Measurements from ENCODE around the gene NIPAL1.
A peak's percentile ranks its signal among the peaks of the same experiment; 100 is the strongest.

The NIPAL1 gene
- long read RNA-seq: 0 reads

- DNase-seq (ENCODE audit: low read depth in 1 of 2, low spot score in 1 of 2): peak; percentile 13 to 44
- TF ChIP-seq GABPA (IDR thresholded peaks at IDR 0.05; ENCODE audit: low read depth) (no peak), CTCF (IDR thresholded peaks at IDR 0.05; ENCODE audit: insufficient read depth, low read length) (no peak), POLR2AphosphoS5 (IDR thresholded peaks at IDR 0.05; ENCODE audit: low read depth) (no peak), REST (IDR thresholded peaks at IDR 0.05; ENCODE audit: insufficient replicate concordance, low read depth) (no peak), SPI1 (IDR thresholded peaks at IDR 0.05; ENCODE audit: borderline replicate concordance, low read depth) (no peak)
- Histone ChIP-seq H3K27ac (replicated peaks) (no peak within 1 kb of the TSS), H3K27me3 (ENCODE audit: insufficient read depth, poor library complexity, severe bottlenecking) (peaks cover 7% of the 10 kb centered on the region), H3K4me3 (replicated peaks; ENCODE audit: insufficient read depth, low read length) (peak within 1 kb of the TSS; percentile 69)
Observed at GRCh38 chr4:48016141-48017107, at the start of gene NIPAL1, which contains the start of gene CNGA1. TSS of gene NIPAL1 (plus strand) at chr4:48016772. CDS start at chr4:48016840, 68 bp downstream. TSS of gene CNGA1 (minus strand) at chr4:48016681. CDS start at chr4:47952689, 63,992 bp downstream.

GRCh38 chr4:47968847-47969246, 47.7 kb upstream of the NIPAL1 start:
- H3K27me3 ChIP-seq (ENCODE audit: insufficient read depth, poor library complexity, severe bottlenecking): no peaks in the 10 kb centered on the region
- DNase-seq (ENCODE audit: low read depth in 1 of 2, low spot score in 1 of 2): no peak
- no peak overlapping the region for H3K4me3 ChIP-seq (replicated peaks; ENCODE audit: insufficient read depth, low read length)
- TF ChIP-seq REST (IDR thresholded peaks at IDR 0.05; ENCODE audit: insufficient replicate concordance, low read depth) (no peak), CTCF (IDR thresholded peaks at IDR 0.05; ENCODE audit: insufficient read depth, low read length) (no peak), POLR2AphosphoS5 (IDR thresholded peaks at IDR 0.05; ENCODE audit: low read depth) (no peak), SPI1 (IDR thresholded peaks at IDR 0.05; ENCODE audit: borderline replicate concordance, low read depth) (no peak), GABPA (IDR thresholded peaks at IDR 0.05; ENCODE audit: low read depth) (no peak)
- H3K27ac ChIP-seq (replicated peaks): no peak overlapping the region

GRCh38 chr4:47972181-47972580, 44.4 kb upstream of the NIPAL1 start:
- no peak overlapping the region for H3K27ac ChIP-seq (replicated peaks)
- no peak overlapping the region for H3K4me3 ChIP-seq (replicated peaks; ENCODE audit: insufficient read depth, low read length)
- H3K27me3 ChIP-seq (ENCODE audit: insufficient read depth, poor library complexity, severe bottlenecking): no peaks in the 10 kb centered on the region
- TF ChIP-seq SPI1 (IDR thresholded peaks at IDR 0.05; ENCODE audit: borderline replicate concordance, low read depth) (no peak), POLR2AphosphoS5 (IDR thresholded peaks at IDR 0.05; ENCODE audit: low read depth) (no peak), CTCF (IDR thresholded peaks at IDR 0.05; ENCODE audit: insufficient read depth, low read length) (no peak), REST (IDR thresholded peaks at IDR 0.05; ENCODE audit: insufficient replicate concordance, low read depth) (no peak), GABPA (IDR thresholded peaks at IDR 0.05; ENCODE audit: low read depth) (no peak)
- peak in 1 of 2 experiments; percentile 27 for DNase-seq (ENCODE audit: low read depth in 1 of 2, low spot score in 1 of 2)
